NCI-H1436 (cell line): ENCODE data around the gene WDR54.
"Not testable (repeated sequence)": the region's sequence is repeated elsewhere in the genome, so short reads cannot be mapped to it uniquely, and the experiment has no call there.

Experiments used
- DNase-seq: peaks from one replicate; lab custom pipeline; 2025; lab: John Stamatoyannopoulos, UW

WDR54 gene

GRCh38 chr2:74407682-74408081, 13.8 kb upstream of the WDR54 start:
- DNase-seq, result no peak

GRCh38 chr2:74413001-74413698, 8.4 kb upstream of the WDR54 start:
- no peak for DNase-seq

- DNase-seq, result no peak
These were observed 7.1 kb upstream of the WDR54 start for GRCh38 chr2:74414441-74414840.

DNA sequence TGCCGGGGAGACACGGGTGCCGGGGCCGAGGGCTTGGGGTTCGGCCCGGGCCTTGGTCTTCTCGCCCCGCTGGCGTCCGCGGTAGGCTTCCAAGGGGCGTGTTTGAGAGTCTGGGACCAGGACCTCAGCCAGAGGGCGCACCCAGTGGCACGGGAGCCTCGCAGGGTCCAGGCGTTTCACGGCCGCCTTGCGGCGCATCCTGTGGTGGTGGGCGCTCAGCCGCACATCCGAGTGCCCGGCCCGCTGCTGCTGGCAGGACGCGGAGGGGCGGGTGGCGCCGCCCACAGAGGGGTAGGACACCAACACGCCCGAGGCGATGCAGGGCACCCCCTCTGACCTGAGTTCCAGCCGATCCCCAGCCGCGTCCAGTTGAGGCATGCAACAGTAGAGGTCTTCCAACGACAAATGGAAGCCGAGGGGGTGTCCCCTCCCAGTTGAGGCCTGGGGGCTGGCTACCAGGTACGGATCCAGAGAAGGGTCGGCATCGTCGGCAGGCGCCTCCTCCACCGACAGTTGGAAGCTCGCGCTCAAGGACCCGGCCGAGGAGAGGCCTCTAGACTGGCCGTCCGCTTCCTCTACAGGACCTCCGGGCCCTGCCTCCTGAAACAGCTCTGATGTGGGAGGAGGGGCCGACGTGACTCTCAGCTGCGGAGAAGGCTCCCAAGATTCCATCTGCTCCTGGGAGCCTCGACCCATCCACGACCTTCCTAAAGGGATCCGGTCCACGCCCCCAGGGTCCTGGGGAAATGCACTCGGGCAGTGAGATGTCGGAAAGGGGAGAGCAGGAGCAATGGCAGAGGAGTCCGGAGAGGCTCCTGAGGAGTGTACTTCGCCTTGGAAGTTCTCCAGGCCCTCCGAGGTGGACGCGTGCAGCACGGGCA, 6.4 kb upstream of the WDR54 start:
- DNase-seq, result no peak

DNA sequence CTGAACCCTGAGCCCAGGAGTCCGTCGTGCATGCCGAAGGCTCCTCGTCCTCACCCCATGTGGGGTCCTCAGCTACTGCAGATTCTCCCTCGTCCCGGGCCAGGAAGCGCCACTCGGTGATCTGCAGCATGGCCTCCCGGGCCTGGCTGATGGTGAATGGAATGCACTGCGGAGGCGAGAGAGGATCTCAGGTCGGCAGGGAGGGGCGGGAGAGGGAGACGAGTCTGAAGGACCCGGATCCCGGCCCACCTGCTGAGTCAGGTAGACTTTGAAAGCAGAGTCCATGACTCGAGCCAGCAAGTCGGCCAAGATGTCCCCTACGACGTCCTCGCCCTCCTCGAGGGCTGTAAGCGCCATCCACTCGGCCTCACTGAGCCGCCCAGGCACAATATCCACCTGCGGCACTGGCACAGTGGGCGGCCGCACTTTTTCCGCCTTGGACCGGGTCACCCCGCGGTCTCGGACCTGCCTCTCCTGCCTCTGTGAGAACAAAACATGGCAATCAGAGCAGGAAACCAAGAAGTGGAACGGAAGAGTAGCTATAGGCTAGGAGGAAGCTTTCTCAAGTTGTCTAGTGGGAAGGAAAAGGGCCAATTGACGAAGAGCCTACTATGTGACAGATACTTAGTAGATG, 5.7 kb upstream of the WDR54 start:
- no peak for DNase-seq

DNA sequence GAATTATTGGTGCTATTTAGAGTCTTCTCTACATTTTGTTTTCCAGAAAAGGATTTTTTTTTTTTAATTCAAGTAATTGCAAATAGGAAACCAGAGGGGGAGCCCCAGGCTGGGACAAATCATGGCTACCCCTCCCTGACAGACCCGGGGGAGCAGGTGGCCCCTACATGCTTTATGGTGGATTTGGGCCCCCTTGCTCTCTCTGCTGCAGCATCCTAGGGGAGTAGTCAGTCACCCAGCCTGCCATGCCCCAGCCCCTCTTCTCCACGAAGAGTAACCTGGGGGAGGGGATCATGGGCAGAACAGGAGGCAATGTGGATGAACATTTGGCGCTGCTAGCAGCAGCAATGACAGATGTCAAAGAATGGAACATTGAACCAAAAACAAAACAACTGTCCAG, 4.8 kb upstream of the WDR54 start:
- no peak for DNase-seq

- DNase-seq, result no peak
These were observed 4.3 kb upstream of the WDR54 start for GRCh38 chr2:74417197-74417596.

DNA sequence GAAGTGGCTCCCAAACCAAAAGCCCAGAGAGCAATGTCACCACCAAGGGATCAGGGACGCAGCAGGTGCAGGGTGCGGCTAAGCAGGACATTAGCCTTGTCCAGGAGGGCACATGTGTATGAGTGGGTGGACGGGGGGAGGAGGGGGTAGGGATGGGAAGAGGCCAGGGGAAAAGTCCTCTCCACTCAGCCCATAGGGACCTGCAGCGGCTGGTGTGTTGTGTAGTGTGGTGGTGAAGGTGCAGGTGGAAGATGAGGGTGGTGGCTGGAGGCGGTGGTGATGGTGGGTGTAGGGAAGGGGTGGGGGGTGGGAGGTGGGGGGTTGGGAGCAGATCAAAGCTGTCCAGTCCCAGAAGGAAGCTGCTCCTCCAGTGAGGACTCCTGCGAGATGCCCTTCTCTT, 3.8 kb upstream of the WDR54 start:
- DNase-seq, result no peak

DNA sequence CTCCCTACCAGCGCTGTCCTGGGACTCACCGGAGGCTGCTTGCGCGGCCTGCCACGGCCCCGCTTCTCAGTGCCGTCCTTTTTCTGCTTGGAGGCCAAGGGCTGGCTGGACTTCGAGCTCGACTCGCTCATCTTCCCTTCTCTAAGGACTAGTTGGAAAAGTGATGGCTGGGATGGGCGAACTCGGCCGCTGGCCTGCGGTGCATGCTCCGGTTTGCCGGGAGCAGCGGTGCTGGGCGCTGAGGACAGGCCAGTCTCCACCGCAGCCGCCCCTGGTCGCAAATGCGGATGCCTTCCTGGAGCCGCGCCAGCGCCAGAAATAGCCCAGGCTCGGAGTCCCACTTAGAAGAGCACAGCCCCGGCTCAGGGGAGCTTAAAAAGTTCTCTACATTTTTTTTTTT, 3.2 kb upstream of the WDR54 start:
- no peak for DNase-seq

- no peak for DNase-seq
These were observed 2.2 kb upstream of the WDR54 start for GRCh38 chr2:74419345-74419744.

- no peak for DNase-seq
These were observed 1.5 kb upstream of the WDR54 start for GRCh38 chr2:74420006-74420405.

GRCh38 chr2:74420443-74421103, 957 bp upstream of the WDR54 start:
- DNase-seq, result not testable (repeated sequence)

DNA sequence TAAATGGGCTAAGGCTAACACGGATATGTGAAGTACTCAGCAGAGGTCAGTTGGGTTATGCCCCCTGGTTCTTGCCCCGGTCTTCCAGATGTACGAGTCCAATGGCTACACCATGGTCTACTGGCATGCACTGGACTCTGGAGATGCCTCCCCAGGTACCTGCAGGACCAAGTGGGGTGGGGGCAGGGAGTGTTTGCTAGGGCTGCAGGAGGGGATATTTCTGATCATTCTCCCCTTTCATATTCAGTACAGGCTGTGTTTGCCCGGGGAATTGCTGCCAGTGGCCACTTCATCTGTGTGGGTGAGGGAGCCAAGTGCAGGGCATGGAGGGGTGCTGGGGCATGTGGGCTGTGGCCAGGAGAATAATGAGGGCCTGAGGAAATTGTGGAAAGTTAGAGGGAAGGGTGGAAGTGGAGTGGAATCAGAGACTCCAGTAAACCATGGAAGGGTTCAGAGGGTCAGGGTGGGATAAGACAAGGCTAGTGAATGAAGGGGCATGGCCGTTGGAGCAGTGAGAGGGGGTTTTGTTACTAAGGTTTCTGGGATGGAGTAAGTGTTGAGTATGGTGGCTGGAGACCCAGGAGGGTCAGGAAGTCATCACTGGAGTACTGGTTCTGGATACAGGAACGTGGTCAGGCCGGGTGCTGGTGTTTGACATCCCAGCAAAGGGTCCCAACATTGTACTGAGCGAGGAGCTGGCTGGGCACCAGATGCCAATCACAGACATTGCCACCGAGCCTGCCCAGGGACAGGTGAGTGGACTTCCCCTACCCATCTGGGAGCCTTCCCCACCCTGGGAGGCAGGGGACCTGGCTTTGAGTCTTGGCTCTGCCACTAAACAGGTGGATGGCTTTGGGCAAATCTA, 1.9 kb downstream of the WDR54 start:
- DNase-seq, result no peak

DNA sequence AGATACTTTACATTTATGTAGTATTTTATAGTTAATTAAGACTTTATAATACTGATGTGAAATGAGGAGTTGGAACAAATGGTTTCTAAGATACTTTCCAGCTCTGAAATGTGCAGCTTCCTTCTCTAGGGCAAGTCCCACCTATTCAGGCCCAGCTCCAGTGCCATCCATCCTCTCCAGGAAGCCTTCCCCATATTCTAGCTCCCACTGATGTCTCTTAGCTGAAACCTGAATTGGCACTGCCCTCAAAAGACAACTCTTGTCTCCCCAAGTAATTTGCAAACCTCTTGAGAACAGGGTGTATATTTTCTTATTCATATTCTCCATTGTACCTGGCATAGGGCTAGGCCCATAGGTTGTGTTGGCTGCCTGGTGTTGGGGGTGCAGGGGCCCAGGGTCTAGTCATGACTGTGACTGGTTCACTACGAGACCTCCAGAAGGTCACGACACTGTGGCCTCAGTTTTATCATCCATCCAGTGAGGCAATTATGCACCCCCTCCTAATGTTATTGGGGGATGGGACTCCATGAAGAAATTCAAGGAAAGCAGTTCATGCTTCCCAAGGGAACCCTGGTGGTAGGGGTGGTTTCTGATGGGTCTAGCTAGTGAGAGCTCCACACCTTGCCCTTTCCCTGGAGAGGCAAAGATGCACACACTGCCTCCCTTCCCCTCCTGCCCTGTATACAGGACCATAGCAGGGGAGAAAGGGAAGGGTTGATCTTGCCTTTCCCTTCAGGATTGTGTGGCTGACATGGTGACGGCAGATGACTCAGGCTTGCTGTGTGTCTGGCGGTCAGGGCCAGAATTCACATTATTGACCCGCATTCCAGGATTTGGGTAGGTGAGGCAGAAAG, 2.8 kb downstream of the WDR54 start:
- no peak for DNase-seq

DNA sequence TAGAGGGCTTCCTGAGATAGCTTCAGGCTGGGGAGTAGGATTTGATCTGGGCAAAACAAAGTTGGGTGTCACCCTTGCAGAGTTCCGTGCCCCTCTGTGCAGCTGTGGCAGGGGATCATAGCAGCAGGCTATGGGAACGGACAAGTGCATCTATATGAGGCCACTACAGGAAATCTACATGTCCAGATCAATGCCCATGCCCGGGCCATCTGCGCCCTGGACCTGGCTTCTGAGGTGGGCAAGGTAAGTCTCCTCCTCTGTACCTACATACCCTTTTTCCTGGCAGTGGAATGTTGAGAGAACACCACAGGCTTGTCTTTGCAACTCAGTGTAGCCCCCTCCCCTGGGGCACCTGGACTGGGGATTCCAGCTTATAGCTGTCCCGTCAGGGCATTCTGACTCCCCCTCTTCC, 3.5 kb downstream of the WDR54 start:
- DNase-seq, result no peak

- no peak for DNase-seq
These were observed 4.0 kb downstream of the WDR54 start for GRCh38 chr2:74425523-74425922.

DNA sequence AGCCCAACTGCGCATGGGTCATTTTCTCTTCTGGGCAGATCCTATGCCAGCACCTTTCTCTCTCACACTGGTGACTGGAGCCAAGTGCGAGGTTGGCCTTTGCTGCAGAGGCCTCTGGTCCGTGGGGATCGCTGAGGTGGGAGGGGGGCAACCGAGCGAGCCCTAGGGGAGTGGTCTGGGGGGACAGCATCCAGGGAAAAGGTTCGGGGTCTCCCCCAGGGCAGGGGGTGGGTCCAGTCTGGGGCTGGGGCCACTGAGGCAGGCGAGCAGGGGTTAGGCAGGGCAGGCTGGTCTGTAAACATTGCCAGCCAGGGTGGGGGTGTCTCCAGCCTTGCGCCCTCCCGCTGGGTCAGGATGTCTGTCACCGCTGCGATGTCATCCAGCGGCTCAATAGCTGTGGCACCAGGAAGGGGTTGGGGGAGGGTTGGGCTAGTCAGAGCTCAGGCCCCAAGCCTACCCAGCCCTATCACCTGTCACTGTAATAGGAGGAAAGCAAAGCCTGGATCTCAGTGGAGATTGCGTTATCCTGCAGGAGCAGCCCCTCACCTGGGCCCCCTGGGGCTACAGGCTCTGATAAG, 4.7 kb downstream of the WDR54 start:
- DNase-seq, result no peak

DNA sequence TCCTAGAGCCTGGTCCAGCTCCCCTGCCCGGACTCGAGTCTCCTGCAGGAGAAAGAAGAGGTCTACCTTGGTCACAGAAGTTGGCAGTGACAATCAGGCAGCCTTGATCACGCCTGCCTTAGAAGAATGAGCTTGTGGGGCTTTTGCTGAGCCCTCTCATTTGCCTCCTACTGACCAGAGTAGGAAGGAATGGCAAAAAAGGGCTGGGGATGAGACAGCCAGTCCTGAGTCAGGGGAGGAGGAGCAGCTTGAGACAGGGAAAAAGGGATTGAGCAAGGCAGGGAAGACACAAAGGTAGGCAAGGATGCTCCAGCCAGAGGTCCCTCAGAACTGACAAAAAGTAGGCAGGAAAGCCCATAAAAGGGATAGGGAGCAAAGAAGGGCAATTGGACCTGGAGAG, 6.0 kb downstream of the WDR54 start:
- no peak for DNase-seq

- DNase-seq, result no peak
These were observed 7.1 kb downstream of the WDR54 start for GRCh38 chr2:74428675-74429074.
